Measurements from ENCODE around the gene SESN1. TPM values are rescaled to one million over a fixed set of nuclear protein-coding genes. Genes with fewer than 3 reads are reported as not detected.
"Not testable (repeated sequence)": the region's sequence is repeated elsewhere in the genome, so short reads cannot be mapped to it uniquely, and the experiment has no call there.

SESN1 gene
- polyA plus RNA-seq, 1 donor from 2014 or later = 11.1 TPM

- Mint-ChIP-seq H3K27ac (no peak overlapping the region), H3K9me3 (no peaks in the 10 kb centered on the region), H3K4me3 (no peak overlapping the region), H3K27me3 (no peaks in the 10 kb centered on the region), H3K36me3 (peaks cover 6% of the 10 kb centered on the region), H3K4me1 (peaks cover 0 to 4% (median 1%) of the 10 kb centered on the region in 3 donors)
These were observed 11.0 kb upstream of the SESN1 start for GRCh38 chr6:109105681-109106080.

DNA sequence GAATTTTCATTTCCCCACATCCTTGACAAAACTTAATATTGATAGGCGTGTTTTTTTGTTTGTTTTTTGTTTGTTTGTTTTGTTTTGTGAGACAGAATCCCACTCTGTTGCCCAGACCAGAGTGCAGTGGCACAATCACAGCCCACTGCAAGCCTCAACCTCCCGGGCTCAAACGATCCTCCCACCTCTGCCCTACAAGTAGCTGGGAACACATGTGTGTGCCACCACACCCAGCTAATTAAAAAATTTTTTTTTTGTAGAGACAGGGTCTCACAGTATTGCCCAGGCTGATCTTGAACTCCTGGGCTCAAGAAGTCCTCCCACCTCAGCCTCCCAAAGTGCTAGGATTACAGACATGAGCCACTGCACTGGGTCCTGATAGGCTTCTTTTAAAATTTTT, 9.9 kb upstream of the SESN1 start:
- H3K4me1 Mint-ChIP-seq = peaks cover 0 to 4% (median 1%) of the 10 kb centered on the region in 3 donors
- no peak overlapping the region for H3K4me3 Mint-ChIP-seq
- peaks cover 0 to 2% (median 0%) of the 10 kb centered on the region in 3 donors for H3K9me3 Mint-ChIP-seq
- no peaks in the 10 kb centered on the region for H3K36me3 Mint-ChIP-seq
- H3K27me3 Mint-ChIP-seq = no peaks in the 10 kb centered on the region
- H3K27ac Mint-ChIP-seq = no peak overlapping the region

GRCh38 chr6:109103942-109104341, 9.3 kb upstream of the SESN1 start:
- no peak overlapping the region for H3K4me3 Mint-ChIP-seq
- peaks cover 0 to 2% (median 0%) of the 10 kb centered on the region in 3 donors for H3K9me3 Mint-ChIP-seq
- no peaks in the 10 kb centered on the region for H3K36me3 Mint-ChIP-seq
- no peaks in the 10 kb centered on the region for H3K27me3 Mint-ChIP-seq
- peaks cover 0 to 4% (median 1%) of the 10 kb centered on the region in 3 donors for H3K4me1 Mint-ChIP-seq
- no peak overlapping the region for H3K27ac Mint-ChIP-seq

DNA sequence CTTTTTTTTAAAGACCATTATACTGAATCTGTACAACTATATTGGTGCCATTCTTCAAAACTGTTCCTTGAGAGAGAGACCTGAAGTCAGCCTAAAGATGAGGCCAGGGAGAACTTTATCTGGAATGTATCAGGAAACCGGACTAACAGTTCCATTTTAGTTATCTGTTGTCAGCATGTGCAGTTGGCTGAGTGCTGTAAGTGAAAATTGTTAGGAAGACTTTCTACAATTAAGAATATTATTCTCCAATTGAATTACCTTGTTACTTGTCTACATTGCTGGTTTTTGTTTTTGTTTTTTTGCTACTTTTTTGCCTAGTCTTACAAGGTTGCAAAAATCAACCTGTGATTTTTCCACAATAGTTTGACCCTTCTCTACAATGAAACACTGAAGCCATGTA, 8.1 kb upstream of the SESN1 start:
- Mint-ChIP-seq H3K27me3 (no peaks in the 10 kb centered on the region), H3K4me3 (no peak overlapping the region), H3K36me3 (no peaks in the 10 kb centered on the region), H3K27ac (no peak overlapping the region), H3K4me1 (peaks cover 0 to 5% (median 1%) of the 10 kb centered on the region in 3 donors), H3K9me3 (peaks cover 0 to 2% (median 0%) of the 10 kb centered on the region in 3 donors)

DNA sequence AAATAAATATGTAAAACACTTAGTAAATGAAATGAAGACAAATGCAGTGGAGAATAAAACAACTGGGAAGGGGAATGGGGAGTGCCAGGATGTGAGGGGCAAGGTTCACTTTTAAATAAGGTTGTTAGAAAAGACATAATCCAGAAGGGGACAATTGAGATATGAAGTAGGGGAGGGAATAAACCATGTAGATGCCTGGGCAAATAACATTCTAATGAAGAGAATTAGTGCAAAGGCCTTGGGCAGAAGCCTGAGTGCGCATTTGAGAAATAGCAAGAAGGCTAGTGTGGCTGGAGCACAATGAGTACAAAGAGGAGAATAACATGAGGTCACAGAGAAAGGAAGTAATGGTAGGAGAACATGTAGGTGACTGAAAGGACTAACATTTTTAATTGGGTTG, 3.0 kb upstream of the SESN1 start:
- H3K4me3 Mint-ChIP-seq = peak overlapping the region in 1 of 4 donors; percentile 94
- H3K9me3 Mint-ChIP-seq = peaks cover 0 to 2% (median 0%) of the 10 kb centered on the region in 3 donors
- no peaks in the 10 kb centered on the region for H3K27me3 Mint-ChIP-seq
- H3K27ac Mint-ChIP-seq = peak overlapping the region in 1 of 3 donors; percentile 77
- H3K36me3 Mint-ChIP-seq = no peaks in the 10 kb centered on the region
- H3K4me1 Mint-ChIP-seq = peaks cover 22 to 24% (median 24%) of the 10 kb centered on the region in 3 donors

GRCh38 chr6:109096208-109096607, 1.6 kb upstream of the SESN1 start:
- Mint-ChIP-seq H3K27ac (peak overlapping the region in 1 of 3 donors; percentile 95), H3K27me3 (peaks cover 2% of the 10 kb centered on the region), H3K9me3 (peaks cover 0 to 2% (median 0%) of the 10 kb centered on the region in 3 donors), H3K4me1 (peaks cover 32 to 38% (median 33%) of the 10 kb centered on the region in 3 donors), H3K36me3 (no peaks in the 10 kb centered on the region), H3K4me3 (peak overlapping the region; percentile 93 to 96 (median 94))

DNA sequence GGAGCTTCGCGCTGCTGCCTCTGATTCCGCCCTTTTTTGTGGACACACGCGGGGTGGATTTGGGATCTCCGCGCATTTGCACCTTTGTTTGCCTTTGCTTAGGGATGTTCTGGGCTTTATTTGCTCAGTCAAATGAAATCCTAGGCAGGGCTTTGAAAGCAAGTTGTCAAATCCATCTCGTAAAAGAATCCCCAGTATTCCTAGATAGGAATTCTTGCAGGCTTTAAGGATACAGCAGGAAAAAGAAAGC, 1.1 kb upstream of the SESN1 start:
- peaks cover 2% of the 10 kb centered on the region for H3K27me3 Mint-ChIP-seq

GRCh38 chr6:109095036-109095834, 589 bp upstream of the SESN1 start, which contains the start of gene CEP57L1:
CEP57L1 (plus strand) TSS chr6:109095507; CDS start chr6:109145222, 49,715 bp downstream.
- Mint-ChIP-seq H3K4me1 (peaks cover 34 to 40% (median 36%) of the 10 kb centered on the region in 3 donors), H3K4me3 (peak within 1 kb of the TSS; percentile 93 to 98 (median 95)), H3K36me3 (no peaks in the 10 kb centered on the region), H3K27me3 (peaks cover 2% of the 10 kb centered on the region), H3K27ac (peak within 1 kb of the TSS; percentile 95 to 100 (median 99)), H3K9me3 (peaks cover 0 to 2% (median 0%) of the 10 kb centered on the region in 3 donors)

More for the DNA sequence above, 1.1 kb upstream of the SESN1 start:
- peaks cover 32 to 40% (median 33%) of the 10 kb centered on the region in 3 donors for H3K4me1 Mint-ChIP-seq
- peaks cover 0 to 2% (median 0%) of the 10 kb centered on the region in 3 donors for H3K9me3 Mint-ChIP-seq
- H3K27ac Mint-ChIP-seq = peak overlapping the region; percentile 95 to 100 (median 99)
- H3K4me3 Mint-ChIP-seq = peak overlapping the region; percentile 93 to 96 (median 94)
- H3K36me3 Mint-ChIP-seq = no peaks in the 10 kb centered on the region

DNA sequence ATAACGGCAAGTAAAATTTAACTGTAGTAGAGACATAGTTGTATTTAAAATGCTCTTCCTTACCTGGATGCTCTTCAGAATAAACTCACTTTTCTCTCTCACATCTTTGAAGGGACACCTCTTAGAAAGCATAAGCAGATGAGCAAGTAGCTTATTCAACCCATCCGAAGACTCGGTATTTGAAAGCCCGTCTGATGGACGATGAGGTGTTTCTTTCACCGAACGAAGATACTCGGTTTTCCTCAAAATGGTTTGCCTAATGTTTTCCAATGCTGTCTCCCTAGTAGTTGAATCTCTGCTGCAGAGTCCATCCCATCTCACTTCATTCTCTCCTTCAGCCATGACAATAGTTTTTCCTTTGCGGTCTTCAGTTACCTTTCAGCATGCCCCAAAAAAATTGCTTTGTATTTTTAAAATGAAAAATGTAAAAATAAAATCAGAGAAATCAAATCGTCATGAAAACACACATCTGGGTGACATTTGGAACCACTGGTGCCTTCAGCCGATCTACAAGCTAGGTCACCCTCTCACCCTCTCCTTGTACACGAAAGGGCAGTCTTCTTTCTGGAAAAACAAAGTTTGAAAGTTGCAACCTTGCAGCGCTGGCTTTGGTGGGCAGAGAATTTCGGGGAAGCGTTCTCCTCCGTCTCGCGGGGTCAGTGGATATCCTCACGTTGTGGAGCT, 772 bp downstream of the SESN1 start:
- H3K4me3 Mint-ChIP-seq = peak overlapping the region; percentile 93 to 98 (median 94)
- peaks cover 34 to 45% (median 40%) of the 10 kb centered on the region in 3 donors for H3K4me1 Mint-ChIP-seq
- H3K9me3 Mint-ChIP-seq = no peaks in the 10 kb centered on the region
- H3K27ac Mint-ChIP-seq = peak overlapping the region; percentile 84 to 96 (median 95)
- H3K27me3 Mint-ChIP-seq = peaks cover 2% of the 10 kb centered on the region
- H3K36me3 Mint-ChIP-seq = no peaks in the 10 kb centered on the region

DNA sequence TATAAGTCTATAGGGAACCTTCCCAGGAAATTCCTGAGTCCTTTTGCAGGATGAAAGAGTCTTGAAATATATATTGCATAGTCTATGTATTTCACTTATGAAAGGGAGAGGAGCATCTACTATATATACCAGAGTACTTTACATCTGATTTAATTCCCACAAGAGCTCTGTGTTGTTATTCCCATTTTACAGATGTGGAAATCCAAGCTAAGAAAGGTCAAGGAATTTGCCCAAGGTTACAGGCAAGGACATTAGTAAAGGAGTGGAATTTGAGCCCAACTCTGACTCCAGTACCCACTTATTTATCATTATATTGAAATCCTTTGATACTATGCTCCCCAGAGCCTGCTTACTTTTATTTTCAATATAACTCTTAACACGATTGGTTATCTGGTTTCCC, 2.6 kb downstream of the SESN1 start:
- peak overlapping the region in 3 of 4 donors; percentile 20 to 79 (median 77) for H3K4me3 Mint-ChIP-seq
- peaks cover 33 to 50% (median 40%) of the 10 kb centered on the region in 3 donors for H3K4me1 Mint-ChIP-seq
- no peaks in the 10 kb centered on the region for H3K9me3 Mint-ChIP-seq
- peak overlapping the region in 1 of 3 donors; percentile 43 for H3K27ac Mint-ChIP-seq
- H3K36me3 Mint-ChIP-seq = no peaks in the 10 kb centered on the region
- peaks cover 2% of the 10 kb centered on the region for H3K27me3 Mint-ChIP-seq

DNA sequence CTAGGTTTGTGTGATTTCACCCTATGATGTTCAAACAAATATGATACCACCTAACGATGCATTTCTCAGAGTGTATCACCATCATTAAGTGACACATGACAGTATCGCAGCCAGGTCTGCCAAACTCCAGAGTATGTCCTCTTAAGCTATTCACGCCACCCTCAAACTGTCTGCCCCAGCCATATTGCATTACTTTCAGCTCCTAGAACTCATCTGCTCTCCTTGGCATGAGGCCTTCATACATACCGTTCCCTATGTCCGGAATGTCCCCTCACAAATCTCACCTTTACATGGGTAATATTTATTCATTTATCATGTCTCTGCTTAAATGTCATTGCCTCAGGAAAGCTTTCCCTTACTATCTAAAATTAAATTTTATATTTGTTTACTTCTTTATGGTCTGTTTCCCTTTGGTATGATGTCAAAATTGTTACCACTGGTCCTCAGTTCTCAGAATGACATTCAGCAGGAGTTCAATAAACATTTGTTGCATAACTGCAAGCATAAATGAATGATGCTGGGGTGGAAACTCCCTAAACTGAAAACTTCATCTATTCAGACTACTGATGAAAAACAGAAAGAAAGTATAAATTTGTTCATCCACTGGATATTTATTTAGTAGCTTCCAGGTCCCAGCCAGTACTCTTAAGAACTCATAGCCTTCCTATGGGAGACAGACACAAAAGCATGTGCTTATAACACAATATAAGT, 3.2 kb downstream of the SESN1 start:
- H3K4me1 Mint-ChIP-seq = peaks cover 29 to 47% (median 38%) of the 10 kb centered on the region in 3 donors
- no peaks in the 10 kb centered on the region for H3K36me3 Mint-ChIP-seq
- H3K9me3 Mint-ChIP-seq = no peaks in the 10 kb centered on the region
- H3K27ac Mint-ChIP-seq = peak overlapping the region in 1 of 3 donors; percentile 43
- peak overlapping the region in 2 of 4 donors; percentile 19 to 77 for H3K4me3 Mint-ChIP-seq
- peaks cover 2% of the 10 kb centered on the region for H3K27me3 Mint-ChIP-seq

GRCh38 chr6:109088995-109089394, 5.7 kb downstream of the SESN1 start:
- Mint-ChIP-seq H3K4me3 (no peak overlapping the region), H3K27ac (no peak overlapping the region), H3K9me3 (no peaks in the 10 kb centered on the region), H3K4me1 (peaks cover 26 to 39% (median 28%) of the 10 kb centered on the region in 3 donors), H3K36me3 (no peaks in the 10 kb centered on the region), H3K27me3 (peaks cover 2% of the 10 kb centered on the region)

GRCh38 chr6:109087661-109088264, 6.9 kb downstream of the SESN1 start:
- Mint-ChIP-seq H3K4me3 (peak overlapping the region in 1 of 4 donors; percentile 28), H3K9me3 (no peaks in the 10 kb centered on the region), H3K4me1 (peaks cover 18 to 32% (median 19%) of the 10 kb centered on the region in 3 donors), H3K36me3 (no peaks in the 10 kb centered on the region), H3K27me3 (peaks cover 2% of the 10 kb centered on the region), H3K27ac (no peak overlapping the region)

DNA sequence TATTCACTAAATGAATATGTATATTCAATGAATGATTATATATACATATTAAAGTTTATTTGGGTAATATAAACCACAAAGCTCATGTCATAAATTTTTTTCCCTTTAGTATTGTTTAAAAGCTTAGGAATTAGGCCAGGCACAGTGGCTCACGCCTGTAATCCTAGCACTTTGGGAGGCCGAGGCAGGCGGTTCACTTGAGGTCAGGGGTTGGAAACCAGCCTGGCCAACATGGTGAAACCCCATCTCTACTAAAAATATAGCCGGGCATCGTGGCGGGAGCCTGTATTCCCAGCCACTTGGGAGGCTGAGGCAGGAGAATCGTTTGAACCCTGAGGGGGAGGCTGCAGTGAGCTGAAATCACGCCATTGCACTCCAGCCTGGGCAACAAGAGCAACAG, 10.5 kb downstream of the SESN1 start:
- H3K9me3 Mint-ChIP-seq, H3K4me3 Mint-ChIP-seq, H3K27ac Mint-ChIP-seq, H3K27me3 Mint-ChIP-seq, H3K36me3 Mint-ChIP-seq: not testable (repeated sequence)
- H3K4me1 Mint-ChIP-seq = peaks cover 0 to 14% (median 6%) of the 10 kb centered on the region in 3 donors

Data from IgD-negative memory B cell (primary cell).